Kidney epithelial cell (primary cell): ENCODE data around the gene GAS6. TPM values are rescaled to one million over a fixed set of nuclear protein-coding genes. Genes with fewer than 3 reads are reported as not detected.

Source experiments
- DNase-seq: peaks from one replicate; pipeline ENCODE4 v3.0.0-alpha.2; 2010; ENCODE audit warnings: low read depth
- H3K27me3 ChIP-seq: 2 replicates; pipeline ENCODE4 v1.6.0; 2011; ENCODE audit warnings: low read length; ENCODE audit not compliant: control insufficient read depth, insufficient read depth
- H3K36me3 ChIP-seq: 2 replicates; pipeline ENCODE4 v1.5.1; 2011; ENCODE audit warnings: low read length; ENCODE audit not compliant: control insufficient read depth, insufficient read depth
- H3K4me3 ChIP-seq: 2 replicates; pipeline ENCODE4 v1.5.1; 2011; ENCODE audit warnings: low read depth, mild to moderate bottlenecking, control low read depth, low read length
- total RNA-seq: library from RNA; depleted of rRNA; stranded (reverse); fragments of >200 nt; gene quantifications from 2 replicates; pipeline ENCODE4 v1.2.3, GENCODE V29; 2015
- TF ChIP-seq, protein P1 (sequence below): IDR thresholded peaks from 2 replicates; pipeline ENCODE4 v1.5.1; 2011; ENCODE audit warnings: mild to moderate bottlenecking, moderate library complexity, low read length, control low read depth, inconsistent platforms; ENCODE audit not compliant: insufficient read depth, poor library complexity, severe bottlenecking

GAS6 gene
- total RNA-seq, 1 donor from 2014 or later: 99.6 TPM

DNA sequence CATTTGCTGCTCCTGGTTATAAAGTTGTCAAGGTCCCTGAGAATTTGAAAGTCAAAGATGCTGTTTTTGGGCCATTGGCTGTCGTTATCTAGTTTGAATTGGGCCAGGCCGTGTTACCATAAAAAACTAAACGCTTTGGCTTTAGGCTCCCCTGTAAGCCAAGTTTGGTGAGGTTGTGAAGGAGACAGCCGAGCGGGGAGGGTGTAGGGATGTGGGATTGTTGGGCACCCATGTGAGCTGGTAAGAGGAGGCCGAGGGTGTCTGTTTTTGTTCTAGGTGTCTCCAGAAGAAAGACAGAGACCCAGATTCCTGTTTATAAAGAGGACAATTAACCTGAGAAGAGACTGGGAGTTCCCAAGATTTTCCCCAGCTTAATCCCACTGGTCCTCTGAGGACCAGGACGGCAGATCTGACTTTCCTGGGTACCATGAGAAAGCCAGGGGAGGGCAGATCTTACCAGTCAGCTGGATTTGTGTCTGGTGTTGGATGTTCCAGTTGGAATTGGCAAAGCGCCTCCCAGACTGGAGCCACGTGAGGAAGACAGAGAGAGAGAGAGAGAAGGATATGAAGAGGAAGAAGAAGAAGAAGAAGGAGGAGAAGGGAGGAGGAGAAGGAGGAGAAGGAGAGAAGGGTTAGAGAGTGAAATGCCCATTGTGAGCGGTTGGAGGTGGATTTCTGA is 79.8 kb downstream of the GAS6 start:
- TF ChIP-seq, protein P1, sequence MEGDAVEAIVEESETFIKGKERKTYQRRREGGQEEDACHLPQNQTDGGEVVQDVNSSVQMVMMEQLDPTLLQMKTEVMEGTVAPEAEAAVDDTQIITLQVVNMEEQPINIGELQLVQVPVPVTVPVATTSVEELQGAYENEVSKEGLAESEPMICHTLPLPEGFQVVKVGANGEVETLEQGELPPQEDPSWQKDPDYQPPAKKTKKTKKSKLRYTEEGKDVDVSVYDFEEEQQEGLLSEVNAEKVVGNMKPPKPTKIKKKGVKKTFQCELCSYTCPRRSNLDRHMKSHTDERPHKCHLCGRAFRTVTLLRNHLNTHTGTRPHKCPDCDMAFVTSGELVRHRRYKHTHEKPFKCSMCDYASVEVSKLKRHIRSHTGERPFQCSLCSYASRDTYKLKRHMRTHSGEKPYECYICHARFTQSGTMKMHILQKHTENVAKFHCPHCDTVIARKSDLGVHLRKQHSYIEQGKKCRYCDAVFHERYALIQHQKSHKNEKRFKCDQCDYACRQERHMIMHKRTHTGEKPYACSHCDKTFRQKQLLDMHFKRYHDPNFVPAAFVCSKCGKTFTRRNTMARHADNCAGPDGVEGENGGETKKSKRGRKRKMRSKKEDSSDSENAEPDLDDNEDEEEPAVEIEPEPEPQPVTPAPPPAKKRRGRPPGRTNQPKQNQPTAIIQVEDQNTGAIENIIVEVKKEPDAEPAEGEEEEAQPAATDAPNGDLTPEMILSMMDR: no peak
- Histone ChIP-seq H3K36me3 (no peaks in the 10 kb centered on the region), H3K4me3 (no peak overlapping the region), H3K27me3 (peaks cover 2% of the 10 kb centered on the region)
- no peak for DNase-seq

- TF ChIP-seq, protein P1: no peak
- no peak for DNase-seq
Measured at GRCh38 chr13:113783200-113783881, 80.5 kb downstream of the GAS6 start.

DNA sequence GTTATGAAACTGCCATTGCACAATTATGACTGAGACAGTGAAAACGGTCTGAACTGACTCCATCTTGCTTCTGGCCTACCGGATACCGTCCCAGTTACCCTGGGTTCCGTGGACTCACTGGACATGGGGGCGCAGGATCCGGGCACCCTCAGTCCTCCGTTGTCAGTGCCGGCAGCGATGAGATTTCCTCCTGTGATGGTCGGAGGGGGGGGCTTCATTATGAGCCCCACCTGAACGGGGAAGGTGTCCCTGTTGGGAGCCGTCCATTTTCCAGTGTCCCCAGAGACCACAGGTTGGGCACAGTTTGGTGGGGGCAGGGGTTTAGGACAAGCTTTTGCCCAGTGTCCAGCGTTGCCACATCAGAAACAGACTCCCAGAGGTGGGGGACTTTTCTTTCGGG is 81.4 kb downstream of the GAS6 start:
- no peak for DNase-seq
- TF ChIP-seq, protein P1: no peak

More at GRCh38 chr13:113783200-113783881, 80.5 kb downstream of the GAS6 start:
- H3K27me3 ChIP-seq: peaks cover under 1% of the 10 kb centered on the region
- H3K4me3 ChIP-seq: no peak overlapping the region
- no peaks in the 10 kb centered on the region for H3K36me3 ChIP-seq

GRCh38 chr13:113781571-113781970 is 82.3 kb downstream of the GAS6 start:
- TF ChIP-seq, protein P1: no peak
- DNase-seq: no peak

More for the DNA sequence above, 81.4 kb downstream of the GAS6 start:
- H3K36me3 ChIP-seq: no peaks in the 10 kb centered on the region
- H3K27me3 ChIP-seq: peaks cover 7% of the 10 kb centered on the region
- no peak overlapping the region for H3K4me3 ChIP-seq

GRCh38 chr13:113777311-113778260 is 86.3 kb downstream of the GAS6 start:
- H3K27me3 ChIP-seq: peaks cover 20% of the 10 kb centered on the region
- H3K36me3 ChIP-seq: no peaks in the 10 kb centered on the region
- no peak overlapping the region for H3K4me3 ChIP-seq
- DNase-seq: no peak
- TF ChIP-seq, protein P1: no peak

More at GRCh38 chr13:113781571-113781970, 82.3 kb downstream of the GAS6 start:
- no peaks in the 10 kb centered on the region for H3K36me3 ChIP-seq
- H3K27me3 ChIP-seq: peaks cover 14% of the 10 kb centered on the region
- no peak overlapping the region for H3K4me3 ChIP-seq
